PC-9 (cell line): ENCODE data around the gene VRTN. TPM values are rescaled to one million over a fixed set of nuclear protein-coding genes. Genes with fewer than 3 reads are reported as not detected.

Experiments
- BruUV-seq: library from RNA; stranded (reverse); fragments of 400-500 nt; replicated peaks from 2 replicates; lab custom pipeline; 2021; lab: Mats Ljungman, UMichigan
- CTCF ChIA-PET: fragments of 300-600 bp; sonication (Branson Sonifier 250); formaldehyde crosslinking; loops from one replicate; lab custom pipeline; 2022; ENCODE audit warnings: antibody characterized with exemption; lab: Charles Lee
- POLR2A ChIA-PET: fragments of 300-600 bp; sonication (Branson Sonifier 250); formaldehyde crosslinking; loops from one replicate; lab custom pipeline; 2022; ENCODE audit warnings: antibody characterized with exemption; ENCODE audit not compliant: unreplicated experiment; lab: Charles Lee
- DNase-seq, 2 experiments: peaks; one replicate each; pipeline versions ENCODE4 v3.0.0 to v3.0.0-alpha.2; 2015 to 2022; ENCODE audit warnings: mixed read lengths in 1 of 2
- H2AFZ ChIP-seq: fragments of 200-600 bp; sonication (generic); 2 replicates; pipeline ENCODE4 v1.8.1; 2017; ENCODE audit warnings: antibody characterized with exemption
- H3F3A ChIP-seq: fragments of 200-600 bp; sonication (generic); 2 replicates; pipeline ENCODE4 v1.8.1; 2017; ENCODE audit warnings: antibody characterized with exemption, mild to moderate bottlenecking, low read depth; ENCODE audit not compliant: insufficient read depth
- H3K27ac ChIP-seq: fragments of 200-600 bp; sonication (generic); 2 replicates; pipeline ENCODE4 v1.6.1; 2016; ENCODE audit warnings: mixed run types
- H3K27me3 ChIP-seq: fragments of 200-600 bp; sonication (generic); 2 replicates; pipeline ENCODE4 v1.6.1; 2016; ENCODE audit warnings: low read depth, mixed run types; ENCODE audit not compliant: insufficient read depth
- H3K36me3 ChIP-seq: fragments of 200-600 bp; sonication (generic); 2 replicates; pipeline ENCODE4 v1.6.1; 2016; ENCODE audit warnings: low read depth, mixed run types
- H3K4me1 ChIP-seq: fragments of 200-600 bp; sonication (generic); replicated peaks from 2 replicates; pipeline ENCODE4 v1.6.1; 2016; ENCODE audit warnings: mixed run types; ENCODE audit not compliant: insufficient read depth
- H3K4me2 ChIP-seq: fragments of 200-600 bp; sonication (generic); 2 replicates; pipeline ENCODE4 v1.6.1; 2017; ENCODE audit warnings: mixed run types
- H3K4me3 ChIP-seq: fragments of 200-600 bp; sonication (generic); 2 replicates; pipeline ENCODE4 v1.6.1; 2016; ENCODE audit warnings: mixed run types
- H3K79me2 ChIP-seq: fragments of 200-600 bp; sonication (generic); 2 replicates; pipeline ENCODE4 v1.6.1; 2017; ENCODE audit warnings: low read depth, mixed run types
- H3K9me2 ChIP-seq: fragments of 200-600 bp; sonication (generic); 2 replicates; pipeline ENCODE4 v1.8.1; 2017; ENCODE audit warnings: mild to moderate bottlenecking; ENCODE audit not compliant: insufficient read depth
- H3K9me3 ChIP-seq: fragments of 200-600 bp; sonication (generic); 2 replicates; pipeline ENCODE4 v1.8.1; 2016; ENCODE audit warnings: low read depth; ENCODE audit not compliant: insufficient read depth
- H4K20me1 ChIP-seq: fragments of 200-600 bp; sonication (generic); 2 replicates; pipeline ENCODE4 v1.8.1; 2017; ENCODE audit not compliant: insufficient read depth
- CTCF ChIP-seq: fragments of 200-600 bp; sonication (generic); conservative IDR thresholded peaks from 2 replicates; pipeline ENCODE4 v1.6.1; 2017; ENCODE audit warnings: mixed run types, antibody characterized with exemption, mild to moderate bottlenecking, moderate library complexity
- EZH2 ChIP-seq: fragments of 200-600 bp; sonication (generic); IDR thresholded peaks from 2 replicates; pipeline ENCODE4 v1.8.0; 2017; ENCODE audit warnings: antibody characterized with exemption, low read depth
- intact Hi-C: fragments of 100-400 bp; cut with micrococcal nuclease; formaldehyde crosslinking; loops from one replicate; pipeline ENCODE4 v1.10.0; 2022; ENCODE audit not compliant: unreplicated experiment
- total RNA-seq: library from RNA; stranded (reverse); gene quantifications from 2 replicates; pipeline ENCODE4 v1.2.3, GENCODE V29; 2021

Gene VRTN
- total RNA-seq, 1 experiment from 2014 or later: not detected

GRCh38 chr14:74309125-74310022 is 38.9 kb upstream of the VRTN start:
- no peak for DNase-seq
- POLR2A ChIA-PET: no interaction called here
- H3K4me2 ChIP-seq: no peak overlapping the region
- H3K27ac ChIP-seq: no peak overlapping the region
- no peaks in the 10 kb centered on the region for H3F3A ChIP-seq
- intact Hi-C loops: no loop called here
- no peaks in the 10 kb centered on the region for H3K27me3 ChIP-seq
- TF ChIP-seq CTCF (no peak), EZH2 (no peak)
- no peak overlapping the region for H3K4me3 ChIP-seq
- CTCF ChIA-PET: interaction anchor here (0.6 kb wide), 3 partner anchors 40 to 714 kb away, joined by 3 to 6 read pairs (median 3); no protein-coding TSS in a partner anchor
- H3K9me3 ChIP-seq: no peaks in the 10 kb centered on the region
- no peaks in the 10 kb centered on the region for H3K79me2 ChIP-seq
- H2AFZ ChIP-seq: no peak overlapping the region
- H3K4me1 ChIP-seq: 0 out of 2 replicates have a peak, but pooled peaks cover 5% of the 10 kb centered on the region
- H3K9me2 ChIP-seq: no peaks in the 10 kb centered on the region
- BruUV-seq: no TSS peak
- no peaks in the 10 kb centered on the region for H4K20me1 ChIP-seq
- H3K36me3 ChIP-seq: no peaks in the 10 kb centered on the region

DNA sequence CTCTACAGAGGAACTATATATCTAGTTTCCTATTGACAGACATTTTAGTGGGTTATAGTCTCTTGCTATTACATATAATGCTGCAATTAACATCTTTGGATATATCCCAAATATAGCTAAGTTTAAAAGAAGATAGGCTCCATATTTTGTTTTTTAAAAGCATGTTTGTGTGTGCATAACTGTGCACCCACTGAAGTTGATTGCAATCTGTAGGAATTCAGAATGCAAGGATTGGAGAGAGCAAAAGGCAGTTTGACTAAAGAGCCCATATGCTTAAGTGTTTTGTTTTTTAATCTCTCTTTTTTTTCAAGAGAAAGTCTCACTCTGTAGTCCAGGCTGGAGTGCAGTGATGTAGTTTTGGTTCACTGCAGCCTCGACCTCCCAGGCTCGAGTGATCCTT is 36.1 kb upstream of the VRTN start:
- no TSS peak for BruUV-seq
- POLR2A ChIA-PET: no interaction called here
- no peak for DNase-seq

More for the DNA sequence above, 36.1 kb upstream of the VRTN start:
- no peaks in the 10 kb centered on the region for H3F3A ChIP-seq
- intact Hi-C loops: no loop called here
- TF ChIP-seq CTCF: no peak
- TF ChIP-seq EZH2: no peak
- no peaks in the 10 kb centered on the region for H3K36me3 ChIP-seq
- H4K20me1 ChIP-seq: no peaks in the 10 kb centered on the region
- H3K4me2 ChIP-seq: no peak overlapping the region
- no peak overlapping the region for H3K27ac ChIP-seq
- H3K9me2 ChIP-seq: no peaks in the 10 kb centered on the region
- no peaks in the 10 kb centered on the region for H3K9me3 ChIP-seq
- H3K79me2 ChIP-seq: no peaks in the 10 kb centered on the region
- 0 out of 2 replicates have a peak, but pooled peaks cover 5% of the 10 kb centered on the region for H3K4me1 ChIP-seq
- H3K27me3 ChIP-seq: no peaks in the 10 kb centered on the region
- H2AFZ ChIP-seq: no peak overlapping the region
- CTCF ChIA-PET: interaction anchor here (0.6 kb wide), 3 partner anchors 60 to 766 kb away, joined by 3 to 4 read pairs (median 3); no protein-coding TSS in a partner anchor
- no peak overlapping the region for H3K4me3 ChIP-seq
